ENCODE measurements around the gene RHCE.

DNA sequence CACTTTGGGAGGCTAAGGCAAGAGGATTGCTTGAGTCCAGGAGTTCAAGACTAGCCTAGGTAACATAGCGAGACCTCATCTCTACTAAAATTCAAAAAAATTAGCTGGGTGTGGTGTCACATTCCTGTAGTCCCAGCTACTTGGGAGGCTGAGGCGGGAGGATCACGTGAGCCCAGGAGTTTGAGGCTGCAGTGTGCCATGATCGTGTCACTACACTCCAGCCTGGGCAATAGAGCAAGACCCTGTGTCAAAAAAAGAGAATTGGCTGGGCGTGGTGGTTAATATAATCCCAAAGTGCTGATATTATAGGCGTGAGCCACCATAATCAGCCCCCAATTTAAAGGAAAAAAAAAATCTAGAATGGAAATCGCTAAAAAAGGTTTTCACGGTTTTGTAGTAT is 17.0 kb upstream of the RHCE start:
- TF ChIP-seq EZH2 (IDR thresholded peaks at IDR 0.05; ENCODE audit: borderline replicate concordance) (no peak), EZH2phosphoT487 (IDR thresholded peaks at IDR 0.05; ENCODE audit: low read depth, severe bottlenecking, unreplicated experiment) (no peak)
- TF ChIP-seq, protein P1, sequence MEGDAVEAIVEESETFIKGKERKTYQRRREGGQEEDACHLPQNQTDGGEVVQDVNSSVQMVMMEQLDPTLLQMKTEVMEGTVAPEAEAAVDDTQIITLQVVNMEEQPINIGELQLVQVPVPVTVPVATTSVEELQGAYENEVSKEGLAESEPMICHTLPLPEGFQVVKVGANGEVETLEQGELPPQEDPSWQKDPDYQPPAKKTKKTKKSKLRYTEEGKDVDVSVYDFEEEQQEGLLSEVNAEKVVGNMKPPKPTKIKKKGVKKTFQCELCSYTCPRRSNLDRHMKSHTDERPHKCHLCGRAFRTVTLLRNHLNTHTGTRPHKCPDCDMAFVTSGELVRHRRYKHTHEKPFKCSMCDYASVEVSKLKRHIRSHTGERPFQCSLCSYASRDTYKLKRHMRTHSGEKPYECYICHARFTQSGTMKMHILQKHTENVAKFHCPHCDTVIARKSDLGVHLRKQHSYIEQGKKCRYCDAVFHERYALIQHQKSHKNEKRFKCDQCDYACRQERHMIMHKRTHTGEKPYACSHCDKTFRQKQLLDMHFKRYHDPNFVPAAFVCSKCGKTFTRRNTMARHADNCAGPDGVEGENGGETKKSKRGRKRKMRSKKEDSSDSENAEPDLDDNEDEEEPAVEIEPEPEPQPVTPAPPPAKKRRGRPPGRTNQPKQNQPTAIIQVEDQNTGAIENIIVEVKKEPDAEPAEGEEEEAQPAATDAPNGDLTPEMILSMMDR (IDR thresholded peaks at IDR 0.05; ENCODE audit: poor library complexity): no peak
